Measurements from ENCODE around the gene NETO2.
"Not testable (repeated sequence)": the region's sequence is repeated elsewhere in the genome, so short reads cannot be mapped to it uniquely, and the experiment has no call there.

Gene NETO2

DNA sequence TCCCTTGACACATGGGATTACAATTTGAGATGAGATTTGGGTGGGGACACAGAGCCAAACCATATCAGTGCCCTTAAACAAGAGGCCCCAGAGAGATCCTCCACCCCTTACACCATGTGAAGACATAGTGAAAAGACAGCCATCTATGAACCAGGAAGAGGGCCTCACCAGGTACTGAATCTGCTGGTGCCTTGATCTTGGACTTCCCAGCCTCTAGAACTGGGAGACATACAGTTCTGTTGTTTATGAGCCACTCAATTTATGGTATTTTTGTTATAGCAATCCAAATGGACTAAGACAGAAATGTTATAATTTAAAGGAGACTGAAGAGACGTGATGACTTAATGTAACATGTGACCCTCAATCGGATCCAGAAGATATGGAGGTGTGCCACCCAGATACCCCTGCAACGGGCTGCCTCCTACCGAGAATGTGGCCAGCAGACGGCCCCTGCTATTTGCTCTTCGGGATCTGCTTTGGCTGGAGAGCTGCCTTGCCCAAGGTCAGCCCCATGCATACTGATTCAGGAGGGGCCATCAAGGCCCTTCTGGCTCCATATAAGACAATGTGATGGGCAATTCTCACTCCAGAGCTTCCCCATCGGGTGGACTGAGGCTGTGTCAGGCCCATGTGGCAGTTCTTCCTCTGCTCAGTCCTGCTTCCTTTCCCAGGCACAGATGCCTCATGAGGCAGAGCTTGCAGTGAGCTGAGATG lies 80.6 kb downstream of the NETO2 start:
- no peak for DNase-seq (ENCODE audit: extremely low read depth, low read depth)
- TF ChIP-seq, protein P1, sequence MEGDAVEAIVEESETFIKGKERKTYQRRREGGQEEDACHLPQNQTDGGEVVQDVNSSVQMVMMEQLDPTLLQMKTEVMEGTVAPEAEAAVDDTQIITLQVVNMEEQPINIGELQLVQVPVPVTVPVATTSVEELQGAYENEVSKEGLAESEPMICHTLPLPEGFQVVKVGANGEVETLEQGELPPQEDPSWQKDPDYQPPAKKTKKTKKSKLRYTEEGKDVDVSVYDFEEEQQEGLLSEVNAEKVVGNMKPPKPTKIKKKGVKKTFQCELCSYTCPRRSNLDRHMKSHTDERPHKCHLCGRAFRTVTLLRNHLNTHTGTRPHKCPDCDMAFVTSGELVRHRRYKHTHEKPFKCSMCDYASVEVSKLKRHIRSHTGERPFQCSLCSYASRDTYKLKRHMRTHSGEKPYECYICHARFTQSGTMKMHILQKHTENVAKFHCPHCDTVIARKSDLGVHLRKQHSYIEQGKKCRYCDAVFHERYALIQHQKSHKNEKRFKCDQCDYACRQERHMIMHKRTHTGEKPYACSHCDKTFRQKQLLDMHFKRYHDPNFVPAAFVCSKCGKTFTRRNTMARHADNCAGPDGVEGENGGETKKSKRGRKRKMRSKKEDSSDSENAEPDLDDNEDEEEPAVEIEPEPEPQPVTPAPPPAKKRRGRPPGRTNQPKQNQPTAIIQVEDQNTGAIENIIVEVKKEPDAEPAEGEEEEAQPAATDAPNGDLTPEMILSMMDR (IDR thresholded peaks at IDR 0.05; ENCODE audit: low read depth, low read length, missing control alignments): no peak
- no peak overlapping the region for H3K4me3 ChIP-seq (replicated peaks; ENCODE audit: low read depth, low read length)

- TF ChIP-seq, protein P1 (IDR thresholded peaks at IDR 0.05; ENCODE audit: low read depth, low read length, missing control alignments): no peak
- no peak overlapping the region for H3K4me3 ChIP-seq (replicated peaks; ENCODE audit: low read depth, low read length)
- DNase-seq (ENCODE audit: extremely low read depth, low read depth): no peak
Observed at GRCh38 chr16:47061204-47061603, 82.5 kb downstream of the NETO2 start.

DNA sequence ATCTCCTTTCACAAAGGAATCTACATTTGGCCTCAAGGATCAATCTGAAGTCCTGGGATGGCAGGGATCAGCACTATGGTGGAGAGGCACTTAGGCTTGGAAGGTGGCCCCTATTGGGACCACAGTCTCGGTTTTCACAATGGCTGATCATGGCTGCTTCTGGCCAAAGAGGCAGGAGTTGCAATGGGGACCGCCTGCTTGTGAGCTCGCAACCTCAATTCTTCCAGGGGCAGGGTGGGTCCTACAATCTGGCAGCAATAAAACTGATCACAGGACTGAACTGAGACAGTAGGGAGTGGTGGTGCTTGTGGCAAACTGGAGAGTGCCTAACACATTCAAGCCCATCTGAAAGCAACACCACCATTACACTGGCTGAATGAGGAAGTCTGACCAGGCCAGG lies 83.1 kb downstream of the NETO2 start:
- TF ChIP-seq, protein P1 (IDR thresholded peaks at IDR 0.05; ENCODE audit: low read depth, low read length, missing control alignments): no peak
- H3K4me3 ChIP-seq (replicated peaks; ENCODE audit: low read depth, low read length): no peak overlapping the region
- no peak for DNase-seq (ENCODE audit: extremely low read depth, low read depth)

GRCh38 chr16:47059991-47060390 lies 83.8 kb downstream of the NETO2 start:
- H3K4me3 ChIP-seq (replicated peaks; ENCODE audit: low read depth, low read length): no peak overlapping the region
- TF ChIP-seq, protein P1 (IDR thresholded peaks at IDR 0.05; ENCODE audit: low read depth, low read length, missing control alignments): no peak
- no peak for DNase-seq (ENCODE audit: extremely low read depth, low read depth)

DNA sequence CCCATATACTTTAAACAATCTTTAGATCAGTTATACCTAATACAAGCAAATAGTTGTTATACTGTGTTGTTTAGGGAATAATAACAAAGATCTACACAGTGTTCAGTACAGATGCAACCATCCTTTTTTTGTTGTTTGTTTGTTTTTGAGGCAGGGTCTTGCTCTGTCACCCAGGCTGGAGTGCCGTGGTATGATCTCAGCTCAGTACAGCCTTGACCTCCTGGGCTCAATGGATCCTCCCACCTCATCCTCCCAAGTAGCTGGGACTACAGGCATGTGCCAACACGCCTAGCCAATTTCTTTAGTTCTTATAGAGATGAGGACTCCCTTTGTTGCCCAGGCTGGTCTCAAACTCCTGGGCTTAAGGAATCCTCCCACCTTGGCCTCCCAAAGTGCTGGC lies 84.6 kb downstream of the NETO2 start:
- not testable (repeated sequence) for H3K4me3 ChIP-seq (replicated peaks; ENCODE audit: low read depth, low read length); DNase-seq (ENCODE audit: extremely low read depth, low read depth)

DNA sequence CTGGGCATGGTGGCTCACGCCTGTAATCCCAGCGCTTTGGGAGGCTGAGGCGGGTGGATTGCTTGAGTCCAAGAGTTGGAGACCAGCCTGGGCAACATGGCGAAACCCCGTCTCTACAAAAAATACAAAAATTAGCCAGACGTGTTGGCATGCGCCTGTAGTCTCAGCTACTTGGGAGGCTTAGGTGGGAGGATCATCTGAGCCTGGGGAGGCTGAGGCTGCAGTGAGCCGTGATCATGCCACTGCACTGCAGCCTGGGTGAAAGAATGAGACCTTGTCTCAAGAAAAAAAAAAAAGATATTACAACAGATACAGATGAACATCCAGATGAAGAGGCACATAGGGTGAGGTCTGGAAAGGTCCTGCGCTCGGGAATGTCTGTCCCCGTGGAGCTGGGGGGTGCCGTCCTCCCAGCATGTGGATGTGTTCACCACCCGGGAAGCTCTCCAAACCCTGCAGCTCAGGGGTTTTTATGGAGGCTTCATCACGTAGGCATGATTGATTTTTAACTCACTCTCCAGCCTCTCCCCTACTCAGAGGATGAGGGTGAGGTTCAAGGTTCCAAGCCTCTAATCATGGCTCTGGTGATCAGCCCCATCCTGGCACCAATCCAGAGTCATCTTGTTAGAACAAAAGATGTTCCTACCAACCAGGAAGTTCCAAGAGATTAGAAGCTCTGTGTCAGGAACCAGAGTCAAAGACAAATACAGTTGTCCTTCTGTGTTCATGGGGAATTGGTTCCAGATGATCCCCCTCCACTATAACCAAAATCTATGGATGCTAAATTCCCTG lies 85.3 kb downstream of the NETO2 start:
- H3K4me3 ChIP-seq (replicated peaks; ENCODE audit: low read depth, low read length): no peak overlapping the region
- no peak for DNase-seq (ENCODE audit: extremely low read depth, low read depth)

DNA sequence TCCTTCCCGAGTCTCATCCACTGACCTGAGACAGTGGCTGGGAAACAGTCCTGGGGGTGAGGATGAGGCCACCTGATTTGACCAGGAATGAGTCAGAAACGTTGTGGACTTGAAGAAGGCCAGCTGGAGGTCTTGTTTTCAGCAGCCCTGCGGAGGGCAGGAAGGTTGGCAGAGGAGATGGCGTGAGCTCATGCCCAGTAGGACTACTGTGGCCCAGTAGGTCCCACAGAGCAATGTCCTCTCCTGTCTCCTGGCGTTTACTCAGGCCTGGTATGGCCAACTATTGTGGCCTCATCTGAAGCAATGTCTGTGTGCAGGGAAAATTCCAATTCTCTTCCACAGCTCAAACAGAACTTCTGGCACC lies 86.1 kb downstream of the NETO2 start:
- no peak for DNase-seq (ENCODE audit: extremely low read depth, low read depth)
- no peak overlapping the region for H3K4me3 ChIP-seq (replicated peaks; ENCODE audit: low read depth, low read length)
- TF ChIP-seq, protein P1 (IDR thresholded peaks at IDR 0.05; ENCODE audit: low read depth, low read length, missing control alignments): no peak

More for the DNA sequence above, 85.3 kb downstream of the NETO2 start:
- TF ChIP-seq, protein P1 (IDR thresholded peaks at IDR 0.05; ENCODE audit: low read depth, low read length, missing control alignments): no peak

Data from HFF-Myc (cell line).